HCT116 (cell line): ENCODE data around the gene DTNBP1. TPM values are rescaled to one million over a fixed set of nuclear protein-coding genes. Genes with fewer than 3 reads are reported as not detected.

Experiments
- ATAC-seq: fragments of 200-7000 bp; cut with Tn5 transposase; 2 replicates; pipeline ENCODE4 v1.9.1; 2020; ENCODE audit warnings: mild to moderate bottlenecking, moderate library complexity
- BruUV-seq: library from RNA; stranded (reverse); fragments of 400-500 nt; replicated peaks from 2 replicates; lab custom pipeline; 2021; lab: Mats Ljungman, UMichigan
- CTCF ChIA-PET: fragments of 300-600 bp; sonication (Branson Sonifier 250); formaldehyde crosslinking; loops from one replicate; lab custom pipeline; 2021; ENCODE audit warnings: antibody characterized with exemption; lab: Charles Lee
- POLR2A ChIA-PET: fragments of 300-600, 350-600 bp; sonication (Branson Sonifier 250); formaldehyde crosslinking; loops from one replicate; lab custom pipeline; 2021; ENCODE audit warnings: antibody characterized with exemption; lab: Charles Lee
- RAD21 ChIA-PET, 2 experiments: fragments of 300-600 bp; sonication (Branson Sonifier 250); formaldehyde crosslinking; loops; one replicate each; lab custom pipeline; 2023; ENCODE audit warnings: low total read pairs in 2 of 2; ENCODE audit not compliant: uncharacterized antibody in 2 of 2, unreplicated experiment in 2 of 2, low non-redundant PET in 1 of 2; lab: Charles Lee
- DNase-seq: peaks from one replicate; pipeline ENCODE4 v3.0.0-alpha.2; 2010; ENCODE audit warnings: low read depth, low spot score
- H2AFZ ChIP-seq: fragments of 200-600 bp; shearing (Covaris generic), sonication (generic); 2 replicates; pipeline ENCODE4 v1.6.1; 2017; ENCODE audit warnings: low read depth, mixed run types, mixed read lengths, antibody characterized with exemption, low read length; ENCODE audit not compliant: poor library complexity, severe bottlenecking
- H3K27ac ChIP-seq: 2 replicates; pipeline ENCODE4 v1.5.1; 2012; ENCODE audit warnings: low read depth, low read length
- H3K27me3 ChIP-seq: fragments of 200-600 bp; sonication (generic); 2 replicates; pipeline ENCODE4 v1.6.1; 2016; ENCODE audit warnings: mixed run types, low read length, mixed read lengths; ENCODE audit not compliant: insufficient read depth
- H3K36me3 ChIP-seq, 2 experiments: fragments of 200-500 bp in 1 of 2; fragments of 200-600 bp in 1 of 2; sonication (Bioruptor generic) in 1 of 2; sonication (generic) in 1 of 2; 2 replicates each; pipeline versions ENCODE4 v1.5.1 to v1.6.1; 2014 to 2016; ENCODE audit warnings: low read length in 2 of 2, inconsistent platforms in 1 of 2, mixed read lengths in 1 of 2, mixed run types in 1 of 2; ENCODE audit not compliant: insufficient read depth in 2 of 2, control insufficient read depth in 1 of 2
- H3K4me1 ChIP-seq, 2 experiments: fragments of 200-600 bp in 1 of 2; sonication (generic) in 1 of 2; 2 replicates each; pipeline versions ENCODE4 v1.5.1 to v1.6.1; 2012 to 2017; ENCODE audit warnings: low read length in 2 of 2, inconsistent platforms in 1 of 2, mild to moderate bottlenecking in 1 of 2, mixed read lengths in 1 of 2, mixed run types in 1 of 2, moderate library complexity in 1 of 2; ENCODE audit not compliant: insufficient read depth in 2 of 2, control insufficient read depth in 1 of 2
- H3K4me2 ChIP-seq: fragments of 200-600 bp; sonication (generic); 2 replicates; pipeline ENCODE4 v1.6.1; 2017; ENCODE audit warnings: mixed run types, low read length, mixed read lengths
- H3K4me3 ChIP-seq, 2 experiments: fragments of 200-600 bp in 1 of 2; sonication (generic) in 1 of 2; replicated peaks in 1 of 2; 2 replicates each; pipeline ENCODE4 v1.5.1; 2011 to 2016; ENCODE audit warnings: low read length in 2 of 2, control low read depth in 1 of 2, low read depth in 1 of 2, mild to moderate bottlenecking in 1 of 2, mixed read lengths in 1 of 2, mixed run types in 1 of 2
- H3K79me2 ChIP-seq: fragments of 200-600 bp; sonication (generic); 2 replicates; pipeline ENCODE4 v1.6.1; 2017; ENCODE audit warnings: mild to moderate bottlenecking, mixed run types, low read length, moderate library complexity, mixed read lengths; ENCODE audit not compliant: insufficient read depth
- H3K9ac ChIP-seq: fragments of 200-600 bp; sonication (generic); 2 replicates; pipeline ENCODE4 v1.6.1; 2016; ENCODE audit warnings: low read length, mixed read lengths
- H3K9me2 ChIP-seq: fragments of 200-600 bp; sonication (generic), shearing (Covaris generic); 2 replicates; pipeline ENCODE4 v1.6.1; 2017; ENCODE audit warnings: mixed run types, mild to moderate bottlenecking, moderate library complexity; ENCODE audit not compliant: insufficient read depth
- H3K9me3 ChIP-seq, 2 experiments: fragments of 200-500 bp in 1 of 2; fragments of 200-600 bp in 1 of 2; sonication (Bioruptor generic) in 1 of 2; sonication (generic) in 1 of 2; 2 replicates each; pipeline ENCODE4 v1.6.1; 2014 to 2017; ENCODE audit warnings: low read length in 2 of 2, mixed read lengths in 2 of 2, inconsistent platforms in 1 of 2, low read depth in 1 of 2, mild to moderate bottlenecking in 1 of 2, mixed run types in 1 of 2, moderate library complexity in 1 of 2; ENCODE audit not compliant: control insufficient read depth in 1 of 2, insufficient read depth in 1 of 2
- H4K20me1 ChIP-seq: fragments of 200-600 bp; sonication (generic), shearing (Covaris generic); 2 replicates; pipeline ENCODE4 v1.6.1; 2017; ENCODE audit warnings: mixed run types, mild to moderate bottlenecking, moderate library complexity; ENCODE audit not compliant: insufficient read depth
- CEBPB ChIP-seq: IDR thresholded peaks from 2 replicates; pipeline ENCODE4 v1.6.1; 2012; ENCODE audit warnings: low read depth
- CTCF ChIP-seq, 3 experiments: fragments of 200-600 bp in 1 of 3; sonication (generic) in 1 of 3; IDR thresholded peaks in 2 of 3; conservative IDR thresholded peaks in 1 of 3; 2 replicates each; pipeline ENCODE4 v1.5.1; 2012 to 2017; ENCODE audit warnings: low read depth in 2 of 3, low read length in 2 of 3, antibody characterized with exemption in 1 of 3, borderline replicate concordance in 1 of 3, control low read depth in 1 of 3, mild to moderate bottlenecking in 1 of 3, mixed read lengths in 1 of 3, mixed run types in 1 of 3, moderate library complexity in 1 of 3; ENCODE audit not compliant: insufficient read depth in 1 of 3
- EGR1 ChIP-seq: IDR thresholded peaks from 2 replicates; pipeline ENCODE4 v1.6.1; 2012; ENCODE audit warnings: low read depth
- FOSL1 ChIP-seq: IDR thresholded peaks from 2 replicates; pipeline ENCODE4 v1.6.1; 2012; ENCODE audit warnings: low read depth
- POLR2AphosphoS5 ChIP-seq: IDR thresholded peaks from 2 replicates; pipeline ENCODE4 v1.6.1; 2011; ENCODE audit warnings: mild to moderate bottlenecking, low read depth, low read length, moderate library complexity
- SRF ChIP-seq: IDR thresholded peaks from 2 replicates; pipeline ENCODE4 v1.6.1; 2012; ENCODE audit warnings: low read depth
- YY1 ChIP-seq: IDR thresholded peaks from 2 replicates; pipeline ENCODE4 v1.6.1; 2011; ENCODE audit warnings: low read length, low read depth, moderate library complexity, mild to moderate bottlenecking; ENCODE audit not compliant: insufficient replicate concordance; ENCODE audit errors: extremely low read depth
- intact Hi-C: fragments of 100-400 bp; cut with micrococcal nuclease; formaldehyde crosslinking; loops from 2 replicates; pipeline ENCODE4 v1.10.0; 2022
- total RNA-seq: library from RNA; stranded (reverse); gene quantifications from one replicate; pipeline ENCODE4 v1.2.1, GENCODE V29; 2021; ENCODE audit not compliant: unreplicated experiment

DTNBP1 gene
- total RNA-seq, 1 experiment from 2014 or later, result 16.7 TPM

- H3K9ac ChIP-seq, result no peak overlapping the region
- no peaks in the 10 kb centered on the region for H3K27me3 ChIP-seq
- DNase-seq, result no peak
- no peaks in the 10 kb centered on the region for H3K36me3 ChIP-seq
- TF ChIP-seq CEBPB, result no peak
- no peak for TF ChIP-seq SRF
- TF ChIP-seq YY1, result no peak
- TF ChIP-seq FOSL1, result no peak
- TF ChIP-seq, all 23 proteins: peak for 0
- ATAC-seq, result no peak
- H3K4me1 ChIP-seq, result no peaks in the 10 kb centered on the region
- BruUV-seq, result no TSS peak
- no peaks in the 10 kb centered on the region for H3K9me2 ChIP-seq
- H3K9me3 ChIP-seq, result no peaks in the 10 kb centered on the region
- H3K27ac ChIP-seq, result no peak overlapping the region
- CTCF ChIA-PET, result no interaction called here
- POLR2A ChIA-PET, result no interaction called here
- H3K79me2 ChIP-seq, result no peaks in the 10 kb centered on the region
- no peak overlapping the region for H3K4me2 ChIP-seq
- H3K4me3 ChIP-seq, result no peak overlapping the region
- RAD21 ChIA-PET, result no interaction called here
- H2AFZ ChIP-seq, result no peak overlapping the region
- H4K20me1 ChIP-seq, result no peaks in the 10 kb centered on the region
- intact Hi-C loops, result no loop called here
These were observed 101.2 kb downstream of the DTNBP1 start for GRCh38 chr6:15561447-15562199.

- ATAC-seq, result no peak
These were observed 102.1 kb downstream of the DTNBP1 start for GRCh38 chr6:15560713-15561112.

More at GRCh38 chr6:15560713-15561112, 102.1 kb downstream of the DTNBP1 start:
- H3K27me3 ChIP-seq, result no peaks in the 10 kb centered on the region
- H3K4me3 ChIP-seq, result no peak overlapping the region
- H3K79me2 ChIP-seq, result no peaks in the 10 kb centered on the region
- CTCF ChIA-PET, result no interaction called here
- no peak for TF ChIP-seq CTCF (IDR thresholded peaks at IDR 0.05 in 2 of 3, conservative IDR thresholded peaks at IDR 0.05 in 1 of 3; ENCODE audit: borderline replicate concordance in 1 of 3, insufficient read depth in 1 of 3, low read depth in 2 of 3, low read length in 2 of 3)
- TF ChIP-seq EGR1, result no peak
- TF ChIP-seq POLR2AphosphoS5, result no peak
- RAD21 ChIA-PET, result no interaction called here
- no peaks in the 10 kb centered on the region for H4K20me1 ChIP-seq
- no peaks in the 10 kb centered on the region for H3K9me3 ChIP-seq
- no peaks in the 10 kb centered on the region for H3K9me2 ChIP-seq
- no TSS peak for BruUV-seq
- POLR2A ChIA-PET, result no interaction called here
- H3K36me3 ChIP-seq, result no peaks in the 10 kb centered on the region
- H2AFZ ChIP-seq, result no peak overlapping the region
- no peak overlapping the region for H3K9ac ChIP-seq
- H3K4me1 ChIP-seq, result peaks cover 0 to under 1% of the 10 kb centered on the region in 2 experiments; a peak in 1 of 4 replicates
- DNase-seq, result no peak
- no peak overlapping the region for H3K27ac ChIP-seq
- no peak overlapping the region for H3K4me2 ChIP-seq
- intact Hi-C loops, result no loop called here
